GM19238 (cell line): Measurements from ENCODE around the gene ZNF37A.
"Not testable (repeated sequence)": the region's sequence is repeated elsewhere in the genome, so short reads cannot be mapped to it uniquely, and the experiment has no call there.

Source experiments
- DNase-seq: peaks from one replicate; pipeline ENCODE4 v3.0.0; 2011; ENCODE audit warnings: low spot score; ENCODE audit not compliant: insufficient read length

The ZNF37A gene

DNA sequence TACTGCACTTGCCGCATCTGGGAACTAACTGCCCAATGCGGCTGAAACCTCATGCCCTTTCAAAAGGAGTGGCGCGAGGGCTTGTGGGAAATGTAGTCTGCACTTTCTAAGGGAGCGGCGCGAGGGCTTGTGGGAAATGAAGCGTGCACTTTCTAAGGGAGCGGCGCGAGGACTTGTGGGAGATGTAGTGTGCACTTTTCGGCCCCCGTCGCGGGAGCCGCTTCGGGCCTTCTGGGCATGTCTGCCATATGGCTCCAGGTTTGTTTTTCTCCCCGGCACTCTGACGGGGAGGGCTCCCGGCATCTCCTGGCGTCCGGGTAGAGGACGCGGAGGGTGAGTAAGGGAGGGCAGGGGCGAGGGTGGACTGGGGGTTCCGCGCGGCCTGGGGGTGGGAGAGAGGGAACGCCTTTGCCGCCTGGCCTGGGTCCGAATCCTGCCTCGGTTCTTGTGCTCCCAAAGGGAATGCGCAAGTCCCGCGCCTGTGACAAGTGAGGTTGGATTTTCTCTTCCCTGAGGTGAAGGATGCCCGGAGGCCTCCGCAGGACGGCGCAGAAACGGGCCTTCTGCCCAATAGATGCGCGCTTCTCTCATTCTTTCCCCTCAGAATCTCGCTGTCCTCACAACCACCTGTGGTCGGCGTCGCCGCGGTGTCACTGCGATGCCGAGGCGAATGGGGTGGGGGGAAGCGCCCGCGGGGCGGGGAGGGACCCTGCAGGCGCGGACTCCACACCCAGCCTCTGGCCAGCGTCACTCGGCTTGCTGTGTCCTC is at the start of gene ZNF37A:
Gene ZNF37A (plus strand): TSS at position 180 of the 769 bp plus-strand sequence. CDS start 2,281 bp downstream, outside the sequence.
- DNase-seq: peak; percentile 62

DNA sequence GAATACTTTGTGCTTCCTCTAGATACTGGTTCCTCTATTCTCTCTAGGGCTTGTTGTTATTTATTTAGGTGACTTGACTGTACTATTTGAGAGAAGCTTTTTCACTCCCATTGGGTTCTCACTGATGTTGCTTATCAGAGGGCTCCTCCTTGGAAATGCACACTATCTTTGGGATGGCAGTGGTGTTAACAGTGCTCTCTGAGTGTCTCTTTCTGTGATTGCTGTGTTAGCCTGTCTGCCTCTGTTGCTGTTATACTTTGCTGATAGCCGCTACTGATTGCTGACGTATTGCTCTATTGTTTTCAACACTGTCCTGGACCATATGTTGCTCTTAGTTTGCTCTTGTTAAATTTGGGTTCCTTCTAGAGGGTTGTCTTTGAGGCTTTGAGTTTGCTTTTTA is 49.0 kb upstream of the ZNF37A start:
- no peak for DNase-seq

DNA sequence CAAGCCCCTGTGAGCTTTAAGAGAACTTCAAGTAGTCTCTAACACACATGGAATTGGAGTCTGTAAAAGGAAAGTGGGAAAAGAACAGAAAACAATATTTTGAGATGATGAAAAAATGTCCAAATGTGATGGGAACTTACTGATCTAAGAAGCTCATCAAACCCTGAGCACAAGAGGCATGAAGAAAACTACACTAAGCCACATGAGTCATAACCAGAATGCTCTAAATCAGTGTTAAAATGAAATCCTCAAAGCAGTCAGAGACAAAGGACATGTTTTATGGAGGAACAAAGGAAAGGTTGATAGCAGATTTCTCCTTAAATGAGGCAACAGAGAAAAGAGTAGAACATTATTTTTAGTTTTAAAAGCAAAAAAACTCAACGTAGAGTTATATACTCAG is 46.5 kb upstream of the ZNF37A start:
- no peak for DNase-seq

DNA sequence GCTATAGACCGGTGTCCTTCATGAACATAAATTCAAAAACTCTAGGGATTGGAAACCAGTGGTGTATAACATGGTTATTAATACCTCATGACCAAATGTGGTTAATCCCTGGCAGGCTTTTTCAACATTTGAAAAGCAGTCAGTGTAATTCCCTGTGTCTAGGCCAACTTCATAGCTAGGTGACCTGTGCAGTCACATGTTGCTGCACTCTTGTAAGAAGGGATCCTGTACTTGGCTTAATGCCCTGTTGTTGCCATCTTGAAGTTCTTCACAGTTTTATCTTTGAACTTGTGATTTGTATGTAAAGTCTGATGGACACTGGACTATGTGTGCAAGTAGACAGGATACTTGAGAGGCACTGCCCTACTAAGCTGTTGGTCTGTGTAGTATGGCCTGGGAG is 43.9 kb upstream of the ZNF37A start:
- DNase-seq: no peak

DNA sequence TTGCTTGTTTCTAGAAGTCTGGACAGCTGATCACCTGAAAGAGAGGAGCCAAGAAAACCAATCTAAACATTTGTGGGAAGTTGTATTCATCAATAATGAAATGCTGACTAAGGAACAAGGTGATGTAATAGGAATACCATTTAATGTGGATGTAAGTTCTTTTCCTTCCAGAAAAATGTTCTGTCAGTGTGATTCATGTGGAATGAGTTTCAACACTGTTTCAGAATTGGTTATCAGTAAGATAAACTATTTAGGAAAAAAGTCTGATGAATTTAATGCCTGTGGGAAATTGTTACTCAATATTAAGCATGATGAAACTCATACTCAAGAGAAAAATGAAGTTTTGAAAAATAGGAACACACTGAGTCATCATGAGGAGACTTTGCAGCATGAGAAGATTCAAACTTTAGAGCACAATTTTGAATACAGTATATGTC is 39.8 kb upstream of the ZNF37A start:
- DNase-seq: no peak

DNA sequence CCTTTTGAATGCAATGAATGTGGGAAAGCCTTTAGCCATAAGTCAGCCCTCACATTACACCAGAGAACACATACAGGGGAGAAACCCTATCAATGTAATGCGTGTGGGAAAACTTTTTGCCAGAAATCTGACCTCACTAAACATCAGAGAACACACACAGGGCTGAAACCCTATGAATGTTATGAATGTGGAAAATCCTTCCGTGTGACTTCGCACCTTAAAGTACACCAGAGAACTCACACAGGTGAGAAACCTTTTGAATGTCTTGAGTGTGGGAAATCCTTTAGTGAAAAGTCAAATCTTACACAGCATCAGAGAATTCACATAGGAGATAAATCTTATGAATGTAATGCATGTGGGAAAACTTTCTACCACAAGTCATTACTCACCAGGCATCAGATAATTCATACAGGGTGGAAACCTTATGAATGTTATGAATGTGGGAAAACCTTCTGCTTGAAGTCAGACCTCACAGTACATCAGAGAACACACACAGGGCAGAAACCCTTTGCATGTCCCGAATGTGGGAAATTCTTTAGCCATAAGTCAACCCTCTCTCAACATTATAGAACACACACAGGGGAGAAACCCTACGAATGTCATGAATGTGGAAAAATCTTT is 38.8 kb upstream of the ZNF37A start:
- DNase-seq: not testable (repeated sequence)

DNA sequence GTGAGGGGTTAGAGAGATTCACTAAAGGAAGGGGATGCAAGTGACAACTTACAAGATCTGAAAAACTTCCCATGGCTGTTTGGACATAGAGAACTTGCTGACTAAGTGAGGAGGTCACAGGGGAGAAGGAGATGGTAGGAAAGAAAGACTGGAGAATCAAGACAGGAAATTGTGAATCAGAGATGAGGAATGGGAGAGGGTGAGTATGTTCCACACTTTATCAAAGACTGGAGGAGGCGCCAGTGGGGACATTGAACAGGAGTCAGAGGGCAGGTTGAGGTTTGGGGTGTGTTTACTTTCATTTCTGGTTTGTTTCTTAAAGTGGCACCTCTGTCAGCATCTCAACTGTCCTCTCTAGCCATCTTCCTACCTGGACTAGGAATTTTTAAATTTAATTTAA is 24.5 kb upstream of the ZNF37A start:
- not testable (repeated sequence) for DNase-seq

DNA sequence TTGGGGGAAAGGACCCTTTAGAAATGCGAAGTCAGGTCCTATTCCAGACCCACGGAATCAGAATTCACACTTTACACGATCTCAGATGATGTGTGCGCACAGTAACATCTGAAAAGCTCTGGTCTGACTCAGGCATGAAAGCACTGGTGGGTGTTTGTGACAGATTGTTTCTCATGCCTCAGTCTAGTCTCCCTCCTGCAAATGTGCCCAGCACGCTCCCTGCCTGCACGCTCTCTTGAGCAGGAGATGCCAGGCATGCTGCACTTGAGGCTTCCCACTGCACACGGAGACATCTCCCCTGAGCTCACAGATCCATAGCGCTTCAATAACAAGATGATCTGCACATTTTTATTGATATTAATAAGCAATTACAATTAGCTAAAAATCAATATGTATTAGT is 23.6 kb upstream of the ZNF37A start:
- DNase-seq: no peak

DNA sequence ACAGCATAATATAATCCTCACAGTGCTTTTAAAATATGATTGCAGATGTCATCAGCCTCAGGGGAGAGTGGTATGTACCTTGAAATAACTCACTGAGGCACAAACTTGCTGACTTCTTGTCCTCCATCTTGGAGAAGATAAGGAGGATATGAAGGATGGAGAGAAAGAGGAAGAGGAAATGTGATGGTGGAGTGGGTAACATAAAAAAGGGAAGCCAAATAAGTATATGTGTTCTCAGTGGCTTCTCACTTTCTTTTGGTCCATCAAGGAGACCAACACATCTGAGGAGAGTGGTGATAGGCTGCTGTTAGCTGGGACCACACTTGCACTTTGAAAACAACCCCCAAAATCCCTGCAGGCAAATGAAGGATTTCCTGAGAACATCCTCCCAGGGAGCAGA is 21.6 kb upstream of the ZNF37A start:
- DNase-seq: no peak

DNA sequence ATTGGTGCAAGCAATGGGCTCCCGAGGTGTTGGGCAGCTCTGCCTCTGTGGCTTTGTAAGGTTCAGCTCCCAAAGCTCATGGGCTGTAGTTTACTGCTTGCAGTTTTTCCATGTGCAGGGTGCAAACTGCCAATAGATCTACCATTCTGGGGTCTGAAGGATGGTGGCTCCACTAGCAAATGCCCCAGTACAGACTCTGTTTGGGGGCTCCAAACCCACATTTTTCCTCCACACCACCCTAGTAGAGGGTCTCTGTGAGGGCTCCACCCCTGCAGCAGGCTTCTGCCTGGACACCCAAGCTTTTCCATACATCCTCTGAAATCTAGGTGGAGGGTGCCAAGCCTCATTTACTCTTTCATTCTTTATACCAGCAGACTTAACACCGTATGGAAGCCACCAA is 17.4 kb upstream of the ZNF37A start:
- no peak for DNase-seq

DNA sequence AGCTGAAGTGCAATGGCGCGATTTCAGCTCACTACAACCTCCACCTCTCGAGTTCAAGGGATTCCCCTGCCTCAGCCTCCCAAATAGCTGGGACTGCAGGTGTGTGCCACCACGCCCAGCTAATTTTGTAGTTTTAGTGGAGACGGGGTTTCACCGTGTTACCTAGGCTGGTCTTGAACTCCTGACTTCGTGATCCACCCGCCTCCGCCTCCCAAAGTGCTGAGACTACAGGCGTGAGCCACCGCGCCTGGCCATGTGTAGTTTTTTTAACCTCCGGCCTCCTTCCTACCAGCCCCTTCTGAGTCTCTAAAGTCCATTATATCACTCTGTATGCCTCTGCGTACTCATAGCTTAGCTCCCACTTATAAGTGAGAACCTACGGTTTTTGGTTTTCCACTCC is 819 bp upstream of the ZNF37A start:
- DNase-seq: not testable (repeated sequence)

DNA sequence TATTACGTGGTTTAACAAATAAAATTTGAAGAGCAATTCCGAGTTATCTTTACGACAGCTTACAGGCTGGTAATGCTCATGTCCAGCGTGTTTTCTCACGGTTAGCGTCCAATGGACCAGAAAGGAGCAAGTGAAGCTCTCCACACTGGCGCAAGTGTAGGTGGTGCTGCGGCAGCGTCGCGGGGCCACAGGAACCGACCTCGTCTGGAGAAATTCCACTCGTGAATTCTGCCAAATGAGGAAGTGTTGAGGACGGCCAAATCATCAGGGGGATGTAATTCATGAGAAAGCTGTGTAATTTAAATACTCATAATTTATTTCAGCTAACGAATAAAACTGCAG is 350 bp upstream of the ZNF37A start:
- DNase-seq: no peak

DNA sequence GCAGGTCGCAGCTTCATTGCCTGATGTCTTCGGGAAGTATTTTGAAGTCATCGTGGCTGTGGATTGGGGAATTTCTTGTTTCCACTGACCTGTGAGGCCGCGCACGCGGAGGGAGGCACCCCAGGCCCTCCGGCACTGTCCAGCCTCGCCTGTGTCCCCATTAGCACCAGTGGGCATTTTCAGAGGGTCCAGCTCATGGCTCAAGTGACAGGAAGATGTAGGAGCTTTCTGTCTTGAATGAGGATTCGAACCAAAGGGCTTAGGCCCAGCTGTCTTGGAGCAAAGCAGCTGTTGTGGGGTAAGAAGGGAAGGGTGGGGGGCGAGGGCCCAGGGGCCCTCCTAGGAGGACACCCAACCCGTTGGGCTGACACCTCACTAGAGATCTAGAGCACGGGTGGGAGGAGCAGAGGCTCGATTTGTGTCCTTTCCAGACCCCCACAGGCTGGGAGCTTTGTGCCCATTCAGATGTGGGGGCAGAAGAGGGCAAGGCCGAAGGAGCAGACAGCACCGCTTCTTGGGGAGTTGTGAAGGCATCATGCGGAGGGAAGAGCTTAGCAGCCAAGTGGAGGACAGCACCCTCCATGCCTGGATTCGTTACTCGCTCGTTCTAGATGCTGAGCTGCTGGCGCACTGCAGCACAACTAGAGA is 914 bp downstream of the ZNF37A start:
- DNase-seq: no peak

DNA sequence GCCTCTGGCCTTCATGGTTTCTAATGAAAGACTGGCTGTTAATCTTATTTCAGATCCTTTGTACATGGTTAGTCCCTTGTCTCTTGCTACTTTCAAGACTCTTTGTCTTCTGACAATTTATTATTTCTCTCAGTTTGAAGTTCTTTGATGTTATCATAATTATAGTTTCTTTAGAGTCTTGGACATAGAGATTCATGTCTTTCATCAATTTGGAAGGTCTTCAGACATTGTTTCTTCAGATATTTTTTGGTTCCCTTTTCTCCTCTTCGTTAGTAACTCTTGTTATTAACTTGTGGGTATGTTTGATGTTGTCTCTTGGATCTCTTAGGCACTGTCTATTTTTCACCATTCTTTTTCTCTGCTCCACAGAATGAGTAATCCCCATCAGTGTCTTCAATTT is 8.7 kb downstream of the ZNF37A start:
- DNase-seq: no peak

DNA sequence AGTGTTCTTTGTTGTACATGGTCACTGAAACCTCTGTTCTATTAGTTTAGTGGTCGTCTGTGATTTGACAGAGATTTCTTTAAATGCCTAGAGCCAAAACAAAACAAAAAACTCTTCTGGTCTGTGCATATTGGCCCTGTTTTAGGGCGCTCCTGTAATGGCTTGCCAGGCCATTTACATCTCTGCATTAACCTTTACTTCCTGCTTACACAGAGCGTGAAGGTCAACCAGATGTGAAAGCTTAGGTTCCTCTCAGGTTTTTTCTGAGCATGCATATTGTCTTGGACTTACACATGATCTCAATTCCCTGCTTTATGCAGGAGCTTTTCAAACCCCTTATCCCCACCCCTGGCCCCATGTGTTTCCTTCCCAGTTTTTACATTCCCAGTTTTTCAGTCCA is 9.6 kb downstream of the ZNF37A start:
- no peak for DNase-seq

DNA sequence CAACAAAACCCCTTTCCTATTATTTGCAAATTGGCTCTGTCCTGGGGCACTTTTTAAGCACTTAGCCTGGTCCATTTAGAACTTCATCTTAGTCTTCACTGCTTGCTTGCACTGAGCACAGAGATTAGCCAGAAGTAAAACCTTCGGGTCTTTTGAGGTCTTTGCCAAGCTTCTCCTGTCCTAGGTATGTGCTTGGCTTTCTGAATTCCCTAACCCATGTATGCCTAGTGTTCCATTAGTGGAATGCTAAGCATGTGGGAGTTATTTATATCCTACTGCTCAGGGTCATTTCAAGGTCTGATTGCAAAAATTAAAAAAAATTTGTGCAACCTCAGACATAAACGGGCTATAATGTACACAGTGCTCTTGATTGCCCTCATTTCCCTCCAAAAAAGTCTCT is 18.0 kb downstream of the ZNF37A start:
- DNase-seq: no peak

DNA sequence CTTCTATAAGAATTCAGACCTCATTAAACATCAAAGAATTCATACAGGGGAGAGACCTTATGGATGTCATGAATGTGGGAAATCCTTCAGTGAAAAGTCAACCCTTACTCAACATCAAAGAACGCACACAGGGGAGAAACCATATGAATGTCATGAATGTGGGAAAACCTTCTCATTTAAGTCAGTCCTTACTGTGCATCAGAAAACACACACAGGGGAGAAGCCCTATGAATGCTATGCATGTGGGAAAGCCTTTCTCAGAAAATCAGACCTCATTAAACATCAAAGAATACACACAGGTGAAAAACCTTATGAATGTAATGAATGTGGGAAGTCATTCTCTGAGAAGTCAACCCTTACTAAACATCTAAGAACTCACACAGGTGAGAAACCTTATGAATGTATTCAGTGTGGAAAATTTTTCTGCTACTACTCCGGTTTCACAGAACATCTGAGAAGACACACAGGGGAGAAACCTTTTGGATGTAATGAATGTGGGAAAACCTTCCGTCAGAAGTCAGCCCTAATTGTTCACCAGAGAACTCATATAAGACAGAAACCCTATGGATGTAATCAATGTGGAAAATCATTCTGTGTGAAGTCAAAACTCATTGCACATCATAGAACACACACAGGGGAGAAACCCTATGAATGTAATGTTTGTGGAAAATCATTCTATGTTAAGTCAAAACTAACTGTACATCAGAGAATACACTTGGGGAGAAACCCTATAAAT is 24.1 kb downstream of the ZNF37A start:
- no peak for DNase-seq

DNA sequence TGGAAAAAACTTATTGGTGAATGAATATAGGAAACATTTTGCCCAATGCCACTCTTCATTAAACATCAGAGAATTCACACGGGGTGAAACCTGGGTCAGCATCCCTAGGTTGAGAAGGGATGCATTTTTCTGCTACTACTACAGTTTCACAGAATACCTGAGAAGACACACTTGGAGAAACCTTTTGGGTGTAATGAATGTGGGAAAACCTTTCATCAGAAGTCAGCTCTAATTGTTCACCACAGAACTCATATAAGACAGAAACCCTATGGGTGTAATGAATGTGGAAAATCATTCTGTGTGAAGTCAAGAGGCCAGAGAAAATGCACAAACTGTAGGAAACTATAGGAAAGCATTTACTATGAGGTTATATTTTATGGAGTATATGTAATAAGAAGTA is 24.9 kb downstream of the ZNF37A start:
- no peak for DNase-seq

DNA sequence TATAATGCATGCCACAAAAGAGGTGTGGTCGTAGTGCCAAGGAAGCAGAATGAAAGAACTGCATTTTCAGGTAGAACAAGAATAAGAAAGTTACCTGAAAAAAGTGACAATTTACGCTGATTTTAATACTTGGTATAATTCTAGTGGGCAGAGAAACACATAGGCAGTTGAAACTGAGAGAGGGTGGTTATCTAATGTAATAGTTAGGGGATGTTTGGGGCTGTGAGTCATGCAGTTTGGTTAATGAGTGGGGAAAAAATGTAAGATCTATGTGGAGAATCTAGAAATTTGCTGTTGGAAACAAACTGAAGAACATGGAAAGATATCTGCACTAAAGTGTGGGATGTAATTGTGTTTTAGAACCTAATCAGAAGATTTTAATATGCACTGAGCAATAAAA is 33.7 kb downstream of the ZNF37A start:
- no peak for DNase-seq

DNA sequence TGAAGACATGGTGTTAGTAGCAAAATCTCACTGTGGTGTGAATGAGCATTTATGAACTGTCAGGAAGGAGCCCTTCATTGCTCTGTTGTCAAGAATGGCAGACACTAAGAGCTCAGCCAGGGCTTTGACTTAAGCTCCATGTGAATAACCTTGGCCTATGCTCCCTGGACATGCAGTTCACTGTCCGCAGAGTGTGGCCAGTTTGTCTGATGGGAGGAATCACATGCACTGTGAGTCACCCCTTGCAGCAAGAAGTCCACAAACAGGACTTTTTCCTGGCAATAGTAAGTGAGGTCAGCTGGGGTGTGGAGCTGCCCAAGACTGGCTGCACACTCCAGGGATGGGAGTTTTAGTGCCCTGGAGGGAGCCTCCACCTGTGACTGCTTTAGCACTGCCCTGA is 49.5 kb downstream of the ZNF37A start:
- DNase-seq: no peak

DNA sequence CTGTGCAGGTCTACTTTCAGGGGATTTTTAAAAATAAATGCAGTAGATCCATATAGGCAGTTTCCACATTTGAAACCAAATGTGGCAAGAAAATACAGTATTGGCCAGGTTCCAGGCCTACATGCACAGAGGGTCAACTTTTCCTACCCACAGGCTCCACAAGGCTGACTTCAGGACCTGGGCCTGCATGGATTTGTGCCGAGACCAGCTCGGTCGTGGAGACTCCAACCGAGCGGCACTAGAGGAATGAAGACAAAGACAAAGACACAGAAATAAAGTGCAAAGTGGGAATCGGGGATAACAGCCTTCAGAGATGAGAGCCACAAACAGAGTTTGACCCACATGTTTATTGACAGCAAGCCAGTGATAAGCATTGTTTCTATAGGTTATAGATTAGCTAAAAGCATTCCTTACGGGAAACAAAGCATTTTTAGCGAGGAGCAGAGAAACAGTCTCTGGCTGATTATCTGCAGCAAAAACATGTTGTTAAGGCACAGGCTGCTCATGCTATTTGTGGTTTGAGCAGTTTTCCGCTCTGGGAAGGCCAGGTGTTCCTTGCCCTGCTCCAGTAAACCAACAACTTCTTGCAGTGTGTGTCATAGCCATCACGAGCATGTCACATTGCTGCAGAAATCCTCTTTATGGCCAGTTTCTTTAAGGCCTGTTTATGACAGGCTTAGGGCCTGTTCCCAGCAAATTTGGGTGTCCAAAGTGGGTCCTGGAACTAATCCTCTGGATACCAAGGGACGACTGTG is 52.6 kb downstream of the ZNF37A start:
- no peak for DNase-seq
